Neural cell (in vitro differentiated cells): ENCODE results near the gene EIF5. TPM values are rescaled to one million over a fixed set of nuclear protein-coding genes. Genes with fewer than 3 reads are reported as not detected.
"Not testable (repeated sequence)": the region's sequence is repeated elsewhere in the genome, so short reads cannot be mapped to it uniquely, and the experiment has no call there.

Experiments
- H2AFZ ChIP-seq: fragments of 200-600, 300-800 bp; sonication (generic), shearing (Covaris generic); 2 replicates; pipeline ENCODE4 v1.6.0; 2014; ENCODE audit warnings: low read depth, mild to moderate bottlenecking, antibody characterized with exemption, low read length, moderate library complexity
- H3F3A ChIP-seq: fragments of 200-600 bp; shearing (Covaris generic); 2 replicates; pipeline ENCODE4 v1.6.1; 2016; ENCODE audit warnings: mild to moderate bottlenecking, moderate library complexity, mixed read lengths, antibody characterized with exemption, low read length; ENCODE audit not compliant: insufficient read depth, poor library complexity, severe bottlenecking
- H3K27ac ChIP-seq: fragments of 200-600, 300-800 bp; sonication (generic), shearing (Covaris generic); 2 replicates; pipeline ENCODE4 v1.5.1; 2014; ENCODE audit warnings: mild to moderate bottlenecking, low read length, moderate library complexity
- H3K27me3 ChIP-seq: fragments of 300-800, 200-600 bp; sonication (generic), shearing (Covaris generic); 2 replicates; pipeline ENCODE4 v1.6.0; 2014; ENCODE audit warnings: mild to moderate bottlenecking, low read depth, low read length, moderate library complexity; ENCODE audit not compliant: insufficient read depth
- H3K36me3 ChIP-seq: fragments of 300-800, 200-600 bp; sonication (generic), shearing (Covaris generic); 2 replicates; pipeline ENCODE4 v1.5.1; 2014; ENCODE audit warnings: mild to moderate bottlenecking, antibody characterized with exemption, low read length, moderate library complexity; ENCODE audit not compliant: insufficient read depth
- H3K4me2 ChIP-seq: fragments of 300-800, 200-600 bp; sonication (generic), shearing (Covaris generic); 2 replicates; pipeline ENCODE4 v1.6.0; 2014; ENCODE audit warnings: mild to moderate bottlenecking, low read length
- H3K4me3 ChIP-seq: fragments of 300-800, 200-600 bp; sonication (generic), shearing (Covaris generic); 2 replicates; pipeline ENCODE4 v1.5.1; 2014; ENCODE audit warnings: mild to moderate bottlenecking, low read length, moderate library complexity
- H3K79me2 ChIP-seq: fragments of 200-600 bp; shearing (Covaris generic); replicated peaks from 2 replicates; pipeline ENCODE4 v1.6.0; 2014; ENCODE audit warnings: mild to moderate bottlenecking, low read length, moderate library complexity; ENCODE audit not compliant: insufficient read depth
- H3K9ac ChIP-seq: fragments of 300-800, 200-600 bp; sonication (generic), shearing (Covaris generic); 2 replicates; pipeline ENCODE4 v1.6.1; 2016; ENCODE audit warnings: mild to moderate bottlenecking, low read length, mixed read lengths
- H3K9me2 ChIP-seq: fragments of 200-600 bp; shearing (Covaris generic); 2 replicates; pipeline ENCODE4 v1.6.1; 2016; ENCODE audit warnings: mild to moderate bottlenecking, low read length, mixed read lengths; ENCODE audit not compliant: insufficient read depth
- H3K9me3 ChIP-seq: fragments of 200-600, 300-800 bp; sonication (generic), shearing (Covaris generic); 2 replicates; pipeline ENCODE4 v1.6.1; 2016; ENCODE audit warnings: mild to moderate bottlenecking, mixed run types, low read length, moderate library complexity, mixed read lengths
- H4K20me1 ChIP-seq: fragments of 200-600 bp; shearing (Covaris generic); 2 replicates; pipeline ENCODE4 v1.6.1; 2016; ENCODE audit warnings: mild to moderate bottlenecking, mixed run types; ENCODE audit not compliant: insufficient read depth
- CTCF ChIP-seq: fragments of 450-650 bp; IDR thresholded peaks from 2 replicates; pipeline ENCODE4 v1.5.1; 2014; ENCODE audit warnings: antibody characterized with exemption, mild to moderate bottlenecking, moderate library complexity; ENCODE audit not compliant: poor library complexity, severe bottlenecking
- EP300 ChIP-seq: fragments of 450-650 bp; conservative IDR thresholded peaks from 2 replicates; pipeline ENCODE4 v1.6.1; 2014; ENCODE audit warnings: antibody characterized with exemption, mild to moderate bottlenecking, moderate library complexity; ENCODE audit not compliant: poor library complexity, severe bottlenecking
- EZH2 ChIP-seq: fragments of 200-600, 300-800 bp; shearing (Covaris generic), sonication (generic); IDR thresholded peaks from 2 replicates; pipeline ENCODE4 v1.6.1; 2014; ENCODE audit warnings: antibody characterized with exemption, low read length, borderline replicate concordance, mild to moderate bottlenecking; ENCODE audit not compliant: insufficient read depth, poor library complexity, severe bottlenecking
- MXI1 ChIP-seq: fragments of 450-650 bp; conservative IDR thresholded peaks from 2 replicates; pipeline ENCODE4 v1.6.1; 2014; ENCODE audit warnings: antibody characterized with exemption, mild to moderate bottlenecking; ENCODE audit not compliant: poor library complexity, severe bottlenecking
- POLR2AphosphoS5 ChIP-seq: IDR thresholded peaks from 2 replicates; pipeline ENCODE4 v1.6.1; 2012
- RAD21 ChIP-seq: fragments of 450-650 bp; conservative IDR thresholded peaks from 2 replicates; pipeline ENCODE4 v1.6.1; 2014; ENCODE audit warnings: antibody characterized with exemption, mild to moderate bottlenecking, moderate library complexity
- REST ChIP-seq: IDR thresholded peaks from 2 replicates; pipeline ENCODE4 v1.6.1; 2012; ENCODE audit warnings: borderline replicate concordance
- SMC3 ChIP-seq: fragments of 450-650 bp; conservative IDR thresholded peaks from 2 replicates; pipeline ENCODE4 v1.6.1; 2014; ENCODE audit warnings: antibody characterized with exemption, mild to moderate bottlenecking, moderate library complexity; ENCODE audit not compliant: poor library complexity
- TAF1 ChIP-seq: IDR thresholded peaks from 2 replicates; pipeline ENCODE4 v1.6.1; 2012; ENCODE audit warnings: low read depth
- polyA plus RNA-seq: library from polyadenylated mRNA; depleted of rRNA; stranded (reverse); fragments of >200 nt; gene quantifications from 2 replicates; pipeline ENCODE4 v1.2.3, GENCODE V29; 2014

EIF5 gene
- polyA plus RNA-seq, 1 donor from 2014 or later: 188 TPM

GRCh38 chr14:103356024-103356682 is 22.1 kb downstream of the EIF5 start:
- Histone ChIP-seq H3K27me3 (no peaks in the 10 kb centered on the region), H3K4me3 (no peak overlapping the region), H3K9me3 (no peaks in the 10 kb centered on the region), H3K36me3 (no peaks in the 10 kb centered on the region), H3F3A (no peaks in the 10 kb centered on the region), H3K9me2 (no peaks in the 10 kb centered on the region), H3K4me2 (no peak overlapping the region), H2AFZ (no peak overlapping the region), H4K20me1 (no peaks in the 10 kb centered on the region), H3K9ac (no peak overlapping the region), H3K79me2 (no peaks in the 10 kb centered on the region), H3K27ac (no peak overlapping the region)
- TF ChIP-seq POLR2AphosphoS5: no peak
- TF ChIP-seq RAD21: no peak
- TF ChIP-seq MXI1: no peak
- no peak for TF ChIP-seq CTCF
- no peak for TF ChIP-seq REST
- no peak for TF ChIP-seq EZH2
- TF ChIP-seq TAF1: no peak
- no peak for TF ChIP-seq SMC3
- TF ChIP-seq EP300: no peak

GRCh38 chr14:103357552-103357951 is 23.5 kb downstream of the EIF5 start:
- H3K36me3 ChIP-seq, H3K4me2 ChIP-seq, H3K9me2 ChIP-seq, H3K79me2 ChIP-seq, H3K4me3 ChIP-seq, H3K9ac ChIP-seq, H3K27me3 ChIP-seq, H3K27ac ChIP-seq, H3F3A ChIP-seq, H3K9me3 ChIP-seq, H2AFZ ChIP-seq, H4K20me1 ChIP-seq: not testable (repeated sequence)

GRCh38 chr14:103360548-103360947 is 26.5 kb downstream of the EIF5 start:
- Histone ChIP-seq H3F3A (no peaks in the 10 kb centered on the region), H3K9me3 (no peaks in the 10 kb centered on the region), H2AFZ (no peak overlapping the region), H3K36me3 (no peaks in the 10 kb centered on the region), H3K4me3 (no peak overlapping the region), H3K27ac (no peak overlapping the region), H3K9me2 (no peaks in the 10 kb centered on the region), H4K20me1 (no peaks in the 10 kb centered on the region), H3K79me2 (no peaks in the 10 kb centered on the region), H3K9ac (no peak overlapping the region), H3K27me3 (no peaks in the 10 kb centered on the region), H3K4me2 (no peak overlapping the region)
- no peak for TF ChIP-seq EZH2
- no peak for TF ChIP-seq EP300
- no peak for TF ChIP-seq POLR2AphosphoS5
- no peak for TF ChIP-seq CTCF
- TF ChIP-seq TAF1: no peak
- TF ChIP-seq MXI1: no peak
- TF ChIP-seq RAD21: no peak
- no peak for TF ChIP-seq REST
- TF ChIP-seq SMC3: no peak
